GM12878 (cell line): ENCODE results near the gene TMPRSS6. TPM values are rescaled to one million over a fixed set of nuclear protein-coding genes. Genes with fewer than 3 reads are reported as not detected.

Experiments
- ATAC-seq: fragments of 200-7000 bp; cut with Tn5 transposase; 3 replicates; pipeline ENCODE4 v1.9.1; 2020; ENCODE audit warnings: mild to moderate bottlenecking, moderate library complexity
- BruUV-seq: library from RNA; stranded (reverse); fragments of 400-500 nt; replicated peaks from 2 replicates; lab custom pipeline; 2021; lab: Mats Ljungman, UMichigan
- CTCF ChIA-PET: fragments of 300-600 bp; sonication (Branson Sonifier 250); formaldehyde crosslinking; extraction: SDS; loops from one replicate; lab custom pipeline; 2021; ENCODE audit warnings: inconsistent platforms; lab: Yijun Ruan, JAX
- POLR2A ChIA-PET: fragments of 350-600 bp; formaldehyde crosslinking; extraction: SDS; loops from one replicate; lab custom pipeline; 2021; ENCODE audit warnings: inconsistent platforms; lab: Charles Lee
- RAD21 ChIA-PET: fragments of 300-600 bp; sonication (Branson Sonifier 250); formaldehyde crosslinking; loops from one replicate; lab custom pipeline; 2023; ENCODE audit warnings: antibody characterized with exemption; ENCODE audit not compliant: unreplicated experiment; lab: Charles Lee
- SMC1A ChIA-PET: fragments of 300-600 bp; sonication (Branson Sonifier 250); formaldehyde crosslinking; loops from one replicate; lab custom pipeline; 2023; ENCODE audit not compliant: unreplicated experiment, uncharacterized antibody; lab: Charles Lee
- DNase-seq: peaks from one replicate; pipeline ENCODE4 v3.0.0-alpha.2; 2011; ENCODE audit warnings: low read depth, low spot score
- FAIRE-seq: peaks from 3 replicates; lab custom pipeline; 2011; peaks lifted over from hg19 to GRCh38; lab: Jason Lieb, UNC
- H2AFZ ChIP-seq: 2 replicates; pipeline ENCODE4 v1.6.0; 2011; ENCODE audit warnings: low read depth, low read length, control low read depth; ENCODE audit not compliant: control insufficient read depth
- H3K27ac ChIP-seq: 2 replicates; pipeline ENCODE4 v1.5.1; 2011; ENCODE audit warnings: control low read depth; ENCODE audit not compliant: control insufficient read depth, insufficient read depth
- H3K27me3 ChIP-seq, 2 experiments: replicated peaks in 1 of 2; 2 replicates each; pipeline versions ENCODE4 v1.6.0 to v1.6.1; 2011; ENCODE audit warnings: low read length in 1 of 2; ENCODE audit not compliant: control insufficient read depth in 2 of 2, insufficient read depth in 2 of 2
- H3K36me3 ChIP-seq, 2 experiments: 2 replicates each; pipeline ENCODE4 v1.5.1; 2011; ENCODE audit warnings: low read length in 1 of 2; ENCODE audit not compliant: control insufficient read depth in 2 of 2, insufficient read depth in 2 of 2
- H3K4me1 ChIP-seq: 2 replicates; pipeline ENCODE4 v1.6.1; 2011; ENCODE audit warnings: mild to moderate bottlenecking, low read length, moderate library complexity, mixed read lengths; ENCODE audit not compliant: control insufficient read depth, insufficient read depth
- H3K4me2 ChIP-seq: 2 replicates; pipeline ENCODE4 v1.6.0; 2011; ENCODE audit warnings: control low read depth; ENCODE audit not compliant: control insufficient read depth, insufficient read depth
- H3K4me3 ChIP-seq: fragments of 200-600 bp; sonication (generic); 2 replicates; pipeline ENCODE4 v1.5.1; 2016
- H3K79me2 ChIP-seq: 2 replicates; pipeline ENCODE4 v1.6.0; 2011; ENCODE audit warnings: low read length; ENCODE audit not compliant: control insufficient read depth, insufficient read depth
- H3K9ac ChIP-seq: 2 replicates; pipeline ENCODE4 v1.8.0; 2011; ENCODE audit warnings: low read length, control low read depth, mixed read lengths; ENCODE audit not compliant: control insufficient read depth, insufficient read depth
- H3K9me3 ChIP-seq: replicated peaks from 3 replicates; pipeline ENCODE4 v1.5.1; 2011; ENCODE audit warnings: mild to moderate bottlenecking, low read length; ENCODE audit not compliant: control insufficient read depth, insufficient read depth
- H4K20me1 ChIP-seq: 2 replicates; pipeline ENCODE4 v1.6.0; 2011; ENCODE audit not compliant: control insufficient read depth, insufficient read depth
- EGR1 ChIP-seq, 2 experiments: IDR thresholded peaks; 1 replicate in 1 of 2; 2 replicates in 1 of 2; pipeline ENCODE4 v1.6.1; 2011 to 2012; ENCODE audit warnings: low read depth in 2 of 2, low read length in 2 of 2, borderline replicate concordance in 1 of 2, mild to moderate bottlenecking in 1 of 2, moderate library complexity in 1 of 2
- MTA3 ChIP-seq: IDR thresholded peaks from 2 replicates; pipeline ENCODE4 v1.6.1; 2012; ENCODE audit warnings: low read length, inconsistent platforms, borderline replicate concordance
- MXI1 ChIP-seq: fragments of 150-350 bp; IDR thresholded peaks from 2 replicates; pipeline ENCODE4 v1.6.1; 2011; ENCODE audit warnings: low read depth, mild to moderate bottlenecking, inconsistent platforms, low read length, improper control_type of control experiment
- SMAD5 ChIP-seq: IDR thresholded peaks from 2 replicates; pipeline ENCODE4 v1.6.1; 2016; ENCODE audit warnings: antibody characterized with exemption, low read depth
- USF2 ChIP-seq: IDR thresholded peaks from 2 replicates; pipeline ENCODE4 v1.6.1; 2011; ENCODE audit warnings: low read depth, low read length, improper control_type of control experiment, borderline replicate concordance
- ZNF24 ChIP-seq: fragments of 450-650 bp; IDR thresholded peaks from 2 replicates; pipeline ENCODE4 v1.6.1; 2017; ENCODE audit warnings: antibody characterized with exemption, mild to moderate bottlenecking
- WGBS: methylation state at CpG from one replicate; pipeline ENCODE4 v1.1.6; 2016; ENCODE audit warnings: low lambda C conversion rate; ENCODE audit not compliant: insufficient replicate concordance, insufficient coverage; ENCODE audit errors: missing lambda C conversion rate; 5-methylcytosine and 5-hydroxymethylcytosine counted together
- in situ Hi-C: fragments of 300-500 bp; cut with MboI; formaldehyde crosslinking; loops from 9 replicates; pipeline ENCODE4 v1.14.3; 2018; ENCODE audit warnings: mixed read lengths
- intact Hi-C: fragments of 100-400 bp; cut with micrococcal nuclease; formaldehyde crosslinking; loops from one replicate; pipeline ENCODE4 v1.14.2; 2022; ENCODE audit not compliant: unreplicated experiment
- polyA plus RNA-seq, 11 experiments: library from polyadenylated mRNA; depleted of rRNA in 4 of 11; unstranded in 6 of 11; stranded (reverse) in 5 of 11; fragments of >200 nt; fragmentation: Nextera tagmentation in 4 of 11; fragmentation: Illumina TruSeq in 1 of 11; extraction: Ambion mirVana in 4 of 11; extraction: Trizol in 1 of 11; gene quantifications; 1 replicate in 1 of 11; 2 replicates in 10 of 11; pipeline versions ENCODE4 v1.2.1 to v1.2.3, GENCODE V29; 2011 to 2016; ENCODE audit warnings: inconsistent platforms in 2 of 11, missing spikeins in 2 of 11, low read depth in 1 of 11
- total RNA-seq, 4 experiments: library from RNA; depleted of rRNA in 3 of 4; stranded (reverse); fragments of >200 nt in 3 of 4; fragmentation: Illumina TruSeq in 1 of 4; extraction: Trizol in 1 of 4; gene quantifications; 2 replicates each; pipeline versions ENCODE4 v1.2.1 to v1.2.3, GENCODE V29; 2013 to 2021

TMPRSS6 gene
- total and polyA plus RNA-seq, 10 of the 15 experiments (the other 5 are each of a cell fraction or from before 2014, with no cell fraction given), result 0.06 to 0.69 (median 0.19) TPM; not detected in 6

DNA sequence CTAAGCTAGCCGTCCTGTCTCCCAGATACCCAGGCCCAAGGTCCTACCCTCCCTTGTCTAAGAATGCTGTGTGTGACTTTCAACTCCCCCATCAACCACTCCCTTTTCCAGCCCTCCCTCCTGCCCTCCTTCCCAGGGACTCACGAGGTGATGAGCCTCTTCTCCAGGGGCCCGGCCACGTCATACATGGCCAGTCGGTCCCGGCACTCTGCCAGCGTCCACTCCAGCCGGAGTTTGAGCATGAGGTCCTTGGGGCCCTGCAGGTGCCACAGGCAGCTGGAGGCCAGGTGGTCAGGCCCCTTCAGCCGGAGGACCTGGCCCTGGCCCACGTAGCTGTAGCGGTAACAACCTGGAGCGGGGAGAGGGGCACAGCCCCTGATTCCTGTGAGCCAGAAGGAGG is 20.1 kb downstream of the TMPRSS6 start (continued):
- no peak for TF ChIP-seq MTA3
- no peak for TF ChIP-seq USF2
- no peak for TF ChIP-seq EGR1 (IDR thresholded peaks at IDR 0.05; ENCODE audit: borderline replicate concordance in 1 of 2, low read depth in 2 of 2, low read length in 2 of 2)
- no peak for TF ChIP-seq SMAD5

DNA sequence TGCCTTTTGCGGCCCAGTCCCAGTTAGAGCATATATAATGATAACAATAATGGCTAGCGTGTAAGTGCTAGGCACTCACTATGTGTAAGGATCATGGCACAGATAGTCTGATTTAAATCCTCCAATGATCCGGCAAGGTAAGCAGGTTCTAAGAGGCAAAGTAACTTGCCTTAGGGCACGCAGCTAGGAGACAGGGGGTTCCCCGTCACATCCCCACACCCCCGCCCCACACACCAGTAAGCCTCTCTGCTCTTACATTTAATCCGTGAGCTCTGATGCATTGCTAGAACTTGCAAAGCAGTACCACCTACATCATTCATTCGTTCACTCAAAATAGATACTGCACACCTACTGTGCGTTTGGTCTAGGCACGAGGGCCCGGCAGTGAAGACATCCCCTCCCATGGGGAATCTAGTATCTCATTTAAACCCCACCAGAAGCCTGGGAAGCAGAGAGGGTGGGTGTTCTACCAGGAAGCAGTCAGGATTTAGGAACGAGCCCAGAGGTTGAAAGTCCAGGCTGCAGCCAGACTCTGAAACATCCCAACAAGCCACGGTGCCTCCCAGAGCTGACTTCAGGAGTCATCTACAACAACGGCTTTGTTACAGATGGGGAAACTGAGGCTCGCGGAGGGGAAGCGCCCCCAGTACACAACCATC is 20.6 kb downstream of the TMPRSS6 start:
- no peak for DNase-seq
- RAD21 ChIA-PET, result interaction anchor here (0.6 to 3.2 kb wide), 7 partner anchors 9 to 221 kb away, joined by 3 to 15 read pairs (median 5); partner anchors contain the start of gene IL2RB
- TF ChIP-seq ZNF24 (peak; percentile 88; the same call in 1 of the 2 replicates), EGR1 (IDR thresholded peaks at IDR 0.05; ENCODE audit: borderline replicate concordance in 1 of 2, low read depth in 2 of 2, low read length in 2 of 2) (peak in 1 of 2 experiments; percentile 36; a peak in 1 of 3 replicates), MXI1 (no peak)
- Histone ChIP-seq H4K20me1 (no peaks in the 10 kb centered on the region), H3K36me3 (no peaks in the 10 kb centered on the region), H3K4me1 (peaks cover 10% of the 10 kb centered on the region), H3K9ac (no peak overlapping the region), H3K27ac (no peak overlapping the region), H3K4me3 (no peak overlapping the region), H3K27me3 (no peaks in the 10 kb centered on the region; a peak in 1 of 4 replicates), H3K79me2 (no peaks in the 10 kb centered on the region), H3K9me3 (no peaks in the 10 kb centered on the region), H2AFZ (no peak overlapping the region), H3K4me2 (no peak overlapping the region)
- SMC1A ChIA-PET, result interaction anchor here (1.1 to 1.8 kb wide), 3 partner anchors 12 to 33 kb away, joined by 4 to 5 read pairs (median 4); no protein-coding TSS in a partner anchor
- no peak for FAIRE-seq
- intact Hi-C loops, result no loop called here
- CTCF ChIA-PET, result interaction anchor here (0.8 to 2.1 kb wide), 6 partner anchors 10 to 111 kb away, joined by 3 to 6 read pairs (median 4); no protein-coding TSS in a partner anchor
- no TSS peak for BruUV-seq
- in situ Hi-C loops, result no loop called here
- POLR2A ChIA-PET, result interaction anchor here (1.7 kb wide), 1 partner anchor 74 kb away, joined by 4 read pairs; no protein-coding TSS in a partner anchor
- ATAC-seq, result peak; percentile 49
- WGBS, result 20% methylated on average over 17 of the region's 17 CpGs
